IPS-11a (cell line): ENCODE data around the gene CCNY.

Experiments used
- H3K4me3 ChIP-seq: one replicate; pipeline ENCODE4 v1.5.1; 2013; ENCODE audit warnings: low read depth, low read length, control low read depth

The CCNY gene

GRCh38 chr10:35573796-35574195 is 237.5 kb downstream of the CCNY start:
- H3K4me3 ChIP-seq = no peak overlapping the region

- H3K4me3 ChIP-seq = no peak overlapping the region
Measured at GRCh38 chr10:35574924-35575352, 238.6 kb downstream of the CCNY start.

GRCh38 chr10:35575640-35576039 is 239.3 kb downstream of the CCNY start:
- no peak overlapping the region for H3K4me3 ChIP-seq

- no peak overlapping the region for H3K4me3 ChIP-seq
Measured at GRCh38 chr10:35576730-35577129, 240.4 kb downstream of the CCNY start.

- H3K4me3 ChIP-seq = no peak overlapping the region
Measured at GRCh38 chr10:35577926-35578617, 241.8 kb downstream of the CCNY start.

GRCh38 chr10:35578618-35578956 is 242.3 kb downstream of the CCNY start:
- H3K4me3 ChIP-seq = no peak overlapping the region

- no peak overlapping the region for H3K4me3 ChIP-seq
Measured at GRCh38 chr10:35579116-35579515, 242.8 kb downstream of the CCNY start.

- no peak overlapping the region for H3K4me3 ChIP-seq
Measured at GRCh38 chr10:35579726-35580422, 243.6 kb downstream of the CCNY start.

GRCh38 chr10:35580423-35580770 is 244.1 kb downstream of the CCNY start:
- H3K4me3 ChIP-seq = no peak overlapping the region

- H3K4me3 ChIP-seq = no peak overlapping the region
Measured at GRCh38 chr10:35581655-35582054, 245.3 kb downstream of the CCNY start.

GRCh38 chr10:35584946-35585345 is 248.6 kb downstream of the CCNY start:
- no peak overlapping the region for H3K4me3 ChIP-seq

GRCh38 chr10:35585356-35585755 is 249.0 kb downstream of the CCNY start:
- no peak overlapping the region for H3K4me3 ChIP-seq

- no peak overlapping the region for H3K4me3 ChIP-seq
Measured at GRCh38 chr10:35585903-35586535, 249.7 kb downstream of the CCNY start.

GRCh38 chr10:35588836-35589235 is 252.5 kb downstream of the CCNY start:
- no peak overlapping the region for H3K4me3 ChIP-seq

- H3K4me3 ChIP-seq = no peak overlapping the region
Measured at GRCh38 chr10:35592441-35592840, 256.1 kb downstream of the CCNY start.

GRCh38 chr10:35594115-35595079 is 258.1 kb downstream of the CCNY start:
- H3K4me3 ChIP-seq = no peak overlapping the region

GRCh38 chr10:35595106-35595505 is 258.8 kb downstream of the CCNY start:
- no peak overlapping the region for H3K4me3 ChIP-seq

GRCh38 chr10:35598379-35598778 is 262.1 kb downstream of the CCNY start:
- H3K4me3 ChIP-seq = no peak overlapping the region

- H3K4me3 ChIP-seq = no peak overlapping the region
Measured at GRCh38 chr10:35600193-35600592, 263.9 kb downstream of the CCNY start.

GRCh38 chr10:35605191-35605590 is 268.9 kb downstream of the CCNY start, which contains the start of gene GJD4:
GJD4 (plus strand) TSS chr10:35605341; CDS start chr10:35605568, 227 bp downstream.
- H3K4me3 ChIP-seq = no peak within 1 kb of the TSS

GRCh38 chr10:35606430-35606829 is 270.1 kb downstream of the CCNY start:
- no peak overlapping the region for H3K4me3 ChIP-seq
